Measurements from ENCODE around the gene FBXW11. TPM values are rescaled to one million over a fixed set of nuclear protein-coding genes. Genes with fewer than 3 reads are reported as not detected.

The FBXW11 gene
- total RNA-seq, 1 experiment from 2014 or later = 69.2 TPM

DNA sequence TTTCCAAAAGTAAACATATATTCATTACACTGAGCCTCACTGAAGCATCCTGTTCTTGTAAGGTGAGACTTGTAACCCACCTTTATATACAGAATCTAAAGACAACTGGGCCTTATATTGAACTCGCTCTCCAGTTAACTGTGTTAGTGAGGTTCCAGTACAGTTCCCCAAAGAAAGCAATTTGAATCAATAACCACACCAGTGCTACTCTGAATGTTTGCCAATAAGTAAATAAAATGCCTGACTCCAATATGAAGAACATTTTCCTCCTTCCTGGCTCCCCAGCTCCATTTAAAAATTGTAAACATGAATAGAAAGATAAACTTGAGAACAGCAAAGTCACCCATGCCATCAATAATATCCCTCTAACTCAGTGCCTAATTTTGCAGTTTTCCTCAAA lies 50.1 kb downstream of the FBXW11 start:
- POLR2A ChIA-PET (ENCODE audit: unreplicated experiment) = no interaction called here
- ATAC-seq (no peak; the same call in 1 of the 2 replicates), DNase-seq (no peak)
- CTCF ChIA-PET = no interaction called here
- peak overlapping the region; percentile 63; the same call in 1 of the 2 replicates for H3K4me2 ChIP-seq (ENCODE audit: low read length)
- BruUV-seq (replicated peaks) = no TSS peak
- peaks cover 94% of the 10 kb centered on the region for H3K79me2 ChIP-seq (ENCODE audit: low read length)
- H3K9me3 ChIP-seq (ENCODE audit: low read length) = no peaks in the 10 kb centered on the region
- peaks cover 7% of the 10 kb centered on the region for H4K20me1 ChIP-seq (ENCODE audit: low read length)
- no peak for TF ChIP-seq EZH2 (IDR thresholded peaks at IDR 0.05; ENCODE audit: low read length, unreplicated experiment)
- no peak overlapping the region for H3K4me3 ChIP-seq (ENCODE audit: low read length)
- intact Hi-C loops (cut with micrococcal nuclease) = loop anchor here (5.0 kb wide), 1 partner anchor 46 kb away; no protein-coding TSS in a partner anchor
- no peak overlapping the region for H3K27ac ChIP-seq (ENCODE audit: low read length)
- no peaks in the 10 kb centered on the region for H3K36me3 ChIP-seq (ENCODE audit: low read depth, low read length)
- no peak overlapping the region for H3K9ac ChIP-seq (ENCODE audit: low read length)
- no peaks in the 10 kb centered on the region for H3K27me3 ChIP-seq (ENCODE audit: low read length)
- H2AFZ ChIP-seq (ENCODE audit: low read length) = no peak overlapping the region
- no peaks in the 10 kb centered on the region for H3K9me2 ChIP-seq (replicated peaks; ENCODE audit: low read length)
- peaks cover 26% of the 10 kb centered on the region for H3F3A ChIP-seq (ENCODE audit: low read length, unreplicated experiment)
- peaks cover 49% of the 10 kb centered on the region for H3K4me1 ChIP-seq (ENCODE audit: insufficient read depth, low read length)

DNA sequence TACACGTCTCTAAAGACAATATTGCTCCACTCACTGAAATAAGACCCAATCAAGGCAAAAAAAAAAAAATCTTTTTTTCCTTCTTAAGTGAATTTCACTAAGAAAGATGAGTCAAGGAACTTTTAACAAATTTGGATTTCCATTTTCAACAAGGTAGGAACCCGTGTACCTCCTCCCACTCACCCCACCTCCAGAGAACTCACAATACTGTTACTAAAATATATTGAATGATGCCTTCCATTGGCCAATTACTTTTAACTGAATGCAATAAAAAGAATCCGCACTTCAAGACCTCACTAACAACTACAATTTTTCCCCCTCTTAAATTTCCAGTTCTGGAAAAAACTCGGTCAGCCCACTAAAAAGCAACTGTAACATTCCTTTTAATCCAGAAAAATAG lies 50.7 kb downstream of the FBXW11 start:
- no peak overlapping the region for H3K27ac ChIP-seq (ENCODE audit: low read length)
- peak overlapping the region; percentile 63 for H3K4me2 ChIP-seq (ENCODE audit: low read length)
- intact Hi-C loops (cut with micrococcal nuclease) = loop anchor here (5.0 kb wide), 1 partner anchor 47 kb away; no protein-coding TSS in a partner anchor
- TF ChIP-seq EZH2 (IDR thresholded peaks at IDR 0.05; ENCODE audit: low read length, unreplicated experiment) (no peak), EZH2phosphoT487 (IDR thresholded peaks at IDR 0.05; ENCODE audit: borderline replicate concordance, low read length) (no peak)
- TF ChIP-seq, protein P1, sequence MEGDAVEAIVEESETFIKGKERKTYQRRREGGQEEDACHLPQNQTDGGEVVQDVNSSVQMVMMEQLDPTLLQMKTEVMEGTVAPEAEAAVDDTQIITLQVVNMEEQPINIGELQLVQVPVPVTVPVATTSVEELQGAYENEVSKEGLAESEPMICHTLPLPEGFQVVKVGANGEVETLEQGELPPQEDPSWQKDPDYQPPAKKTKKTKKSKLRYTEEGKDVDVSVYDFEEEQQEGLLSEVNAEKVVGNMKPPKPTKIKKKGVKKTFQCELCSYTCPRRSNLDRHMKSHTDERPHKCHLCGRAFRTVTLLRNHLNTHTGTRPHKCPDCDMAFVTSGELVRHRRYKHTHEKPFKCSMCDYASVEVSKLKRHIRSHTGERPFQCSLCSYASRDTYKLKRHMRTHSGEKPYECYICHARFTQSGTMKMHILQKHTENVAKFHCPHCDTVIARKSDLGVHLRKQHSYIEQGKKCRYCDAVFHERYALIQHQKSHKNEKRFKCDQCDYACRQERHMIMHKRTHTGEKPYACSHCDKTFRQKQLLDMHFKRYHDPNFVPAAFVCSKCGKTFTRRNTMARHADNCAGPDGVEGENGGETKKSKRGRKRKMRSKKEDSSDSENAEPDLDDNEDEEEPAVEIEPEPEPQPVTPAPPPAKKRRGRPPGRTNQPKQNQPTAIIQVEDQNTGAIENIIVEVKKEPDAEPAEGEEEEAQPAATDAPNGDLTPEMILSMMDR (conservative IDR thresholded peaks at IDR 0.05; ENCODE audit: low read depth, low read length) = no peak
- H3K79me2 ChIP-seq (ENCODE audit: low read length) = peaks cover 94% of the 10 kb centered on the region
- ATAC-seq (no peak), DNase-seq (no peak)
- H3K9me3 ChIP-seq (ENCODE audit: low read length) = no peaks in the 10 kb centered on the region
- H3K4me1 ChIP-seq (ENCODE audit: insufficient read depth, low read length) = peaks cover 49% of the 10 kb centered on the region
- H2AFZ ChIP-seq (ENCODE audit: low read length) = no peak overlapping the region
- peaks cover 26% of the 10 kb centered on the region for H3F3A ChIP-seq (ENCODE audit: low read length, unreplicated experiment)
- H3K9ac ChIP-seq (ENCODE audit: low read length) = no peak overlapping the region
- POLR2A ChIA-PET (ENCODE audit: unreplicated experiment) = interaction anchor here (0.6 kb wide), 1 partner anchor 52 kb away, joined by 5 read pairs; no protein-coding TSS in a partner anchor
- CTCF ChIA-PET = no interaction called here
- no peaks in the 10 kb centered on the region for H3K9me2 ChIP-seq (replicated peaks; ENCODE audit: low read length)
- no TSS peak for BruUV-seq (replicated peaks)
- no peak overlapping the region for H3K4me3 ChIP-seq (ENCODE audit: low read length)
- no peaks in the 10 kb centered on the region for H3K36me3 ChIP-seq (ENCODE audit: low read depth, low read length)
- peaks cover 7% of the 10 kb centered on the region for H4K20me1 ChIP-seq (ENCODE audit: low read length)
- no peaks in the 10 kb centered on the region for H3K27me3 ChIP-seq (ENCODE audit: low read length)

DNA sequence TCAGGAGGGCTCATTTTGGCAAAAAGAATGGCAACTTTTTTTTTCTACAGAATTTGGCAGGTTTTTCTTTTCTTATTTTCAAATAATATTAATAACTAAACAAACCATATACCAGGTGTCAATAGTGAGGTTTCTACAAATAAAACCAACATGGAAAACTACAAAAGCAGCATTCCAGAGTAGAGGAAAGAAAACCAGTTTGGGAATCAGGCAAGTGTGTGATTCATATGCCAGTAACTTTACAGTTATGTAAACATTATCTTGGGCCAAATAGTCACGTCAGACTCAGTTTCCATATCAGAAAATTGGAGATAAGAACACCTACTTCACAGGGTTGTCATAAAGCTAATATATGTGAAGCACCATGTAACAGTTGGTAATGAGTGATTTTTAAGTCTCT lies 51.7 kb downstream of the FBXW11 start:
- TF ChIP-seq EZH2 (IDR thresholded peaks at IDR 0.05; ENCODE audit: low read length, unreplicated experiment) (no peak), EZH2phosphoT487 (IDR thresholded peaks at IDR 0.05; ENCODE audit: borderline replicate concordance, low read length) (no peak)
- TF ChIP-seq, protein P1 (conservative IDR thresholded peaks at IDR 0.05; ENCODE audit: low read depth, low read length) = no peak
- peak overlapping the region; percentile 63 for H3K4me2 ChIP-seq (ENCODE audit: low read length)
- TSS peak; percentile 15 for BruUV-seq (replicated peaks)
- no peaks in the 10 kb centered on the region for H3K9me3 ChIP-seq (ENCODE audit: low read length)
- peaks cover 93% of the 10 kb centered on the region for H3K79me2 ChIP-seq (ENCODE audit: low read length)
- POLR2A ChIA-PET (ENCODE audit: unreplicated experiment) = no interaction called here
- peak overlapping the region; percentile 8; the same call in 1 of the 2 replicates for H3K4me3 ChIP-seq (ENCODE audit: low read length)
- no peak overlapping the region for H2AFZ ChIP-seq (ENCODE audit: low read length)
- peak overlapping the region; percentile 57 for H3K27ac ChIP-seq (ENCODE audit: low read length)
- intact Hi-C loops (cut with micrococcal nuclease) = loop anchor here (5.0 kb wide), 1 partner anchor 48 kb away; no protein-coding TSS in a partner anchor
- no peaks in the 10 kb centered on the region for H3K9me2 ChIP-seq (replicated peaks; ENCODE audit: low read length)
- no peak overlapping the region for H3K9ac ChIP-seq (ENCODE audit: low read length)
- DNase-seq (peak; percentile 78), ATAC-seq (peak; percentile 66)
- H3K27me3 ChIP-seq (ENCODE audit: low read length) = no peaks in the 10 kb centered on the region
- CTCF ChIA-PET = no interaction called here
- H3K4me1 ChIP-seq (ENCODE audit: insufficient read depth, low read length) = peaks cover 49% of the 10 kb centered on the region
- H4K20me1 ChIP-seq (ENCODE audit: low read length) = peaks cover 7% of the 10 kb centered on the region
- H3F3A ChIP-seq (ENCODE audit: low read length, unreplicated experiment) = peaks cover 26% of the 10 kb centered on the region
- no peaks in the 10 kb centered on the region for H3K36me3 ChIP-seq (ENCODE audit: low read depth, low read length)

Data from PC-3 (cell line).